Peyer's patch (tissue), 4 donors: ENCODE data around the gene FMN1.

ENCODE experiments used
- CTCF ChIP-seq, 6 experiments: fragments of 450-650 bp in 4 of 6; fragments of 200-600 bp in 2 of 6; sonication (generic) in 1 of 6; IDR thresholded peaks; one replicate each; pipeline ENCODE4 v1.5.1; 2017 to 2019; ENCODE audit warnings: antibody characterized with exemption in 6 of 6, mild to moderate bottlenecking in 3 of 6, moderate library complexity in 1 of 6
- POLR2A ChIP-seq, 2 donors: fragments of 450-650 bp; IDR thresholded peaks; one replicate each; pipeline ENCODE4 v1.5.1; 2017; ENCODE audit warnings: antibody characterized with exemption in 2 of 2, mild to moderate bottlenecking in 2 of 2, moderate library complexity in 2 of 2

DNA sequence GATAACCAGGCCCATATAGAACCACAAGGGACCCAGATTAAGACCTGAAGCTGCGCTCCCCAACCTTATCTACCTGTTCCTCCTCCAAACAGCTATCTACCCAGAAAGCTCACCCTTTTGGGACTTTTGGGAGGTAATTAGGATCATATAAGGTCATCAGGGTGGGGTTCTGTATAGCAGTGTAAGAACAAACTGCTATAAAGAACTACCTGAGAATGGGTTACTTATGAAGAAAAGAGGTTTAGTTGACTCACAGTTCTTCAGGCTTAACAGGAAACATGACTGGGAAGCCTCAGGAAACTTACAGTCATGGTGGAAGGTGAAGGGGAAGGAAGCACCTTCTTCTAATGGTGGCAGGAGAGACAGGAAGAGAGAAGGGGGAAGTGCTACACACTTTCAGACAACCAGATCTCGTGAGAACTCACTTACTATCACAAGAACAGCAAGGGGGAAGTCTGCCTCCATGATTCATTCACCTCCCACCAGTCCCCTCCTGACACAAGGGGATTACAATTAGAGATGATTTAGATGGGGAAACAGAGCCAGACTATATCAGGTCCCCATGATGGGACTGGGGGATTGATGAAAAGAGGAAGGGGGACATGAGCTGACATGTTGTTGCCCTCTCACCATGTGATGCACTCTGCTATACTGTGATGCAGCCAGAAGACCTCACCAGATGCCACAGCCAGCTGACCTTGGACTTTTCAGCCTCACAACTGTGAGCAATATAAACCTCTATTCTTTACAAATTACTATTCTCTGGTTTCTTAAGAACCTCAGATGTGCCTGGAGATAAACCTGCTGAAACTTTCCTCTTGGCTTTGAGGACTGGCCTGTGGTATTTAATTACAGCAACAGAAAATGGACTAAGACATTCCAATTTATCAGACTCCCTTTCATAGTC is 15.3 kb upstream of the FMN1 start:
- TF ChIP-seq POLR2A (IDR thresholded peaks at IDR 0.05) (no peak), CTCF (IDR thresholded peaks at IDR 0.05) (no peak)
